GM21723 (cell line): Measurements from ENCODE around the gene KRT74.

Source experiments
- ATAC-seq: cut with Tn5 transposase; IDR thresholded peaks from one replicate; pipeline ENCODE4 v1.9.1; 2021; ENCODE audit warnings: mild to moderate bottlenecking, moderate library complexity; ENCODE audit not compliant: unreplicated experiment

KRT74 gene

DNA sequence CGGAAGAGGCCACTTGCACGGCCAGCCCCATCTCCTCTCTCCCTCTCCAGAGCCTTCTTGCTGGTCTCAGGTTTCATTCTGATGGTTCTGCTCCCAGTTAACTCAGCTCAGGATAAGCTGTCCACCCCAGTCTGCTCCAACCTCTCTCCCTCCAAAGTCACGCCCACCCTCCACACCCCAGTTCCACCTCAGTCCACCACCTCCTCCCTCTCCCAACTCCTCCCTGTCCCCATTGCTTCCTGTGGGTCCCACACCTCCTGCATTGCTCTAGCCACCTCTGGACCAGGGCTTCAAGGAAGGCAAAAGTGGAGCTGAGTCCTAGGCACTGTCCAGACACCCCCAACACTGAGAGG, 33.8 kb downstream of the KRT74 start:
- no peak for ATAC-seq

DNA sequence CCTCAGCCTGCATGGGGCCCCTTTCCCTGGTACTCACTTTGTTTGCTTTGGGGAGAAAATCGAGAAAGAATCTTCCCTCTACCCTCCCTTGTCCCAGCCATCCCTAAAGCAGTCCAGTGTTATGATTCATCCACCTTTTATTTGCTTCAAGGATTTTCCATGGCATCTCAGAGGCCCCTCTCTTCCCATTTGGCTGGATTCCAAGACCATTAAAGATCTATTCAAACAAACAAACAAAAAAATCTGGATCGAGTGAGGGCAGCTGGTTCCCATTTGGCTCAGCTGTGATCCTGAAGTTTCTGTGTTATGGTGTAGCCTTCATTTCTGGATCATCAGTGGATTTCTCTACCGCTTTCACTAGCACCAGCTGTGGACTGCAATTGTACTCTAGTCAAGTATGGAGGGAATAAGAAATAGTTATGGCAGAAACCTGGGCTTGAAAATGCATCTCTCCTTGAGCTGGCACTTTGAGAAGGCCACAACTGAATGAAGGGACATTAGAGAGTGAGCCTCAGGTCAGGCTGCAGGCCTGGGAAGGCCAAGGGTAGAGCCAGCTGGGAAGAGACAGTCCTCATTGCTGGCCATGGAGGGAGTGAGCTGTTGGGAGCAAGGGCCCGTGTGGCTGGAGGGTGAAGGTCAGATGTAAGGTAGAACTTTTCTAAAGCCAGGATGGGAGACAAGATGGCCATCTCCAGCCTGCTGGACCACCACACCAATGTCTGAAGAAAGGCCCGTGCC, 34.4 kb downstream of the KRT74 start:
- no peak for ATAC-seq

DNA sequence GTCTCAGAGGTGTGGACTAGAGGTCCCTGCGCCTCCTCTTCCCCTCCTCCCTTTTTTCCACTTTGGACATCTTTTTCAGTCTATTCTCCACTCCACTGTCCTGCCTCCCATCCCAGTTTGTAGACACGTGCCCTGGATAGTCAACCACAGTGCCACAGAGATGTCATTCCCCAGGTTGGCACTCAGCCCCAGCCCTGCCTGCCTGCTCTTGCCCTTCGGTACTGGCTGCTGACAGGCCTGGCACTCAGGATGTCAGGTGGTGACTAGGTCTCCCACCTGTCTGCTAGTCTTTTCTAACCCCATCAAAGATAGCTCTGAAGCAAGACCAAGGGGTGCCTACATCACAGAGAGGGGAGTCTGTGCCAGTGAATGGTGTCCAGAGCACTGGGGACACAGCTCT, 36.5 kb downstream of the KRT74 start:
- ATAC-seq, result no peak

DNA sequence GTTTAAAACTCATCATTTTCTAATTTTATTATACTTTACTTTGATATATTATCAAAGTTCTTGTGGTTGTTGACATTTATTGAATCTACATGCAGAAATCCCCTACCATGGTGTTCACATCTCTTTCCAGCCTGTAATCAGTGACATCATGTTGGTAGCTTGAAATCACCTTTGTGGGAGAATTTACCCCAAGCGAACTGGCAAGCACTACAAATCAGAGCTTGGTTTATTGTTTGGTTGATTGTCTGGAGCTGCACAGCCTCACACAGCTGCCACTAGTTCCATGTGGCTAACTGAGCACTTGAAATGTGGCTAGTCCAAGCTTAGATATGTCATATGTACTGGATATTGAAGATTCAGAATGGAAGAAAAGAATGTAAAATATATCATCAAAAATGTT, 38.1 kb downstream of the KRT74 start:
- ATAC-seq, result no peak

DNA sequence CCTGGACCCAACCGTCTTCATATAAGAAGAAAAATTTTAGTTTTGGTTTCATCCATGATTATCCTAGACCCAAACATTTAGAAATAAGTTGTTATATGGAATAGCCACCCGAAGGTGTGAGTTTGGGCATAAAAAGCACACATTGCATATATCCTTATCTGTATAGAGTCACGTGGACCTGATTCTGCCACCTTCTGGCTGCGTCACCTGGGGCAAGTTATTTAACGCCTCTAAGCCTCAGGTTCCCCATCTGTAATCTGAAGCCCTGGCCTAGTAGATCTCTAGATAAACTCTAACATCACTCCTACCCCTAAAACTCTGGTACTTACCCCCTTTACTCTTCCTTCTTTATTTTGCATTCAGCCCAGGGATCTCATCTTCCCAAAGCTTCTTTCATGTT, 39.2 kb downstream of the KRT74 start:
- ATAC-seq, result no peak

DNA sequence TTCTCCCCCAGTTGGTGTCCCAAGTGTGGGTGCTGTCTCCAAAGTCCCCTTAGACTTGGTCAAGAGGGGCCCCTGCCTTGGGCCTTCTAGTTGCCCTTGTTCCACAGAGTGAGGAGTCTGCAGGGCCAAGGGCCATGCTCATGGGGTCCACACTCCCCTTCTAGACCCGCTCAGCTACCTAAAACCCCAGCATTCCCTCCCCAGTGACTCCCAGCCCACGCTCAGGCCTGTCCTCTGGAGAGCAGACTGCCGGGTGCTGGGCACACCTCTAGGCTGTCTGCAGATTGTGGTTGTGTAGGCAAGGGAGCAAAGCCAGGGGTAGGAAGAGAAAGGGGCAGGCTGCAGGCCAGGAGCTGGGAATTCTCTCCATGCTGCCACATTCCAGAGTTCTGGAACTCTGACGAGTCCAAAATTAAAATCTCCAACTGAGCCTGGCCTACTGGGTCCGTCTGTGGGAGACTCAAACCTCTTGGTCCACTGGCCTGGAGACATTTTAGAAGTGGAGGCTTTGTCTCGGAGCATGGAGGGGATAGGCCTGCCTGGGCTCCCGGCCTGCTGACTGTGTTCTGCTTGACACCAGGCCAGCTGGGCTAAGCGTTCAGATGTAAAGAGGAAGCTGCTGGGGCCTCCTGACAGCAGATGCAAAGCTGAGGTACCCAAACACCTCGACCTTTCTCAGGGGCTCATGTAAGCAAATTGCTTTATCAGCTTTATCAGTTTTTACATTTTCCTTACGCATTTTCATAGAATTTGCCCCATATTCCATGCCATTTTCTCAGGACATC, 39.8 kb downstream of the KRT74 start:
- no peak for ATAC-seq

DNA sequence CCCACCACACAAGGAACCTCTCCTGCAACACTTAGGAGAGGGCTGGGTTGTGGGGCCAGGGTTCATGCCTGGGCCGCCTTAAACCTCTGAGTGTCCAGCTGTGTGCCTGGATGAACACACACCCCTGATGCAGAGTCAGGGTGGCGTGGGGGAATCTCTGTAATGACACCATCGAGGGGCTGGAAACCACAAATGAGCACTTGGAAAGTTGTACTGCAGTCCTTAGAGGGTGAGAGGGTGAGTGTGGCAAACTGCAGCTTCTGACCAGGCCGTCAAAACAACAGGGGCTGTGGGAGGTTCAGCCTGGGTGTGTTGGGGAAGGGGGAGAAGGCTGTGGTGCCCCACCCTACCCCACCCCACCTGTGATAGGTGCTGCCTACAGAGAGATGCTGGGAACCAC, 41.0 kb downstream of the KRT74 start:
- no peak for ATAC-seq

DNA sequence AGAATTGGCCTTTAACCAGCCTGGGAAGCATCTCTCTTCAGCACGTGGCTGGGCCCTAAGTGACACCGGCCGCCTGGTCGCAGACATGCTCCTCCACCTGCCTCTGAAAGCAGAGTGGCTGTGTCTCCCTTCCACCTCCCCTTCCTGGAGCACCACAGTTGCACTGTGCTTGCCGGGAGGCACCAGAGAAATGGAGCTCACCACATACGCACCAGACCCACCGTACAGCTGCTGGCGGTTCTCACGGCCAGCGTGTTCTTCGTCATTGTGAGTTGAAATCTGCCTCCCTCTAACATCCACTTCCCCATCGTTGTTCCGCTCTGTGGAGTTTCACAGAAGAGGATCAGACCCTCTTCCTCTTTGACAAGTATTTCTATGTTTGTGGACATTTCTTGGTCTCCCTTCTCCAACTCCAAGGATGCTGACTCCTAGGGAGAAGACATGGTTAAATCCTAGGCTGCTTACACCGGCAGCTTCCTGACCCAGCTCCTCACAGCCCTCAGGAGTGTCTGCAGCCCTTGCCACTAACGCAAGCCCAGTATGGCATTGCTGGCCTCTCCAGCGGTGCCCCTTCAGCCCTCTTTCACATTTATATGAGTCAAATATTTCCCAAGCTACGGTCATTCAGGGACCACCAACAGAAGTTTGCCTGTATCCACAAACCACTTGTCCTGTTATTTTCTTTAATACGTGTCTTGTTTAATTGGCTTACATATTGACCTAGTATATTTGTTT, 41.9 kb downstream of the KRT74 start:
- no peak for ATAC-seq

DNA sequence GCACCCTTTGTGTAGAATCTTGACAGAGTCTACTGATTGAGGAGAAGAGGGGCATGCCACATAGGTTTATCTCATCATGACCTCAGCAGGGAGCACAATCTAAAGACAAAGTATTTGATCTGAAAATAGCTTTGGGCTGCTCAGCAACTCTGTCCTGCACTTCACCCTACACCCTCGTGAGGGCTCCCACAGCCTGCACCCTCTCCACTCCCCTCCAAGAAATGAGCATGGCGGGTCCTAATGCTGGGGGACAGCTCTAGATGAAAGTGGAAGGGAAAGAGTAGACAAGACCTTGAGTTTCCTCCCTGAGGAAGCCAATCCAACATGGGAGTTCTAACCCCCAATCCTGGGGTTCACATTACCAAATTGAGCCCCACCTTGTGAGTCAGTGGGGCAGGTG, 42.7 kb downstream of the KRT74 start:
- ATAC-seq, result no peak

DNA sequence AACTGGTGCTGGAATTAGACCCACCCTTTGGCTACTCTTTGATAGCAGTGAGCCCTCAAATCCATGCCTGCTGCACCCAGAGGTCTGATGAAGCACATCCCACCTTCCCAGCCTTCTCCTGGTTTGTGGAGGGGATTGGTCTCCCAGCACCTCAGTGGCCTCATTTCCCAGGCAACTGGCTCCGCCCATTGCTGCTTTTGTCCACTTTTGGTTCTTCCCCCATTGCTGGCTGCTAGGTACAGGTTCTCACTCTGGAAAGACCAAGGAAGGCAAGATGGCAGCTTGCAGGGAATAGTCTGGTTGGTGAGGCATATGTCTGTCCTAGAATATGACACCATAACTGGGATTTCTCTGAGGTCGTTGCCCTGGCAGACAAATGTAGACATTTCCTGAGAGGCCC, 43.3 kb downstream of the KRT74 start:
- ATAC-seq, result no peak

DNA sequence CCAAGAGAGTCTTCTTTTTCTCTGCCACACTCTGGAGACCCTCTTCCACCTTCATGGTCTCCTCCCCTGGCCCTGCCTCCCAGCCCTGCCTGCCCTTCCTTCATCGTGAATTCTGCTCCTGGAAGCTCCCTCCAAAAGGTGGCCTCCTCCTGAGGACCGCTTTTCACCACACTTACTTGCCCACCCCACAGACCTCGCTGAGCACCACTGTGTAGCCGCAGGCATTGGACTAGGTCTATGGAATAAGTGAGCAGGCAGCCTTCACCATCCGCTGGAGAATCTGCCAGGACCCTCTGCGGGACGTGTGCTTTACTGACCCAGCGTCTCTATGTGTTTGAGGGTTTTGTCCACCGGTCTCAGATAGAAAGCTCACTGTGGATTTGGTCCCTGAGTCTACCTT, 43.8 kb downstream of the KRT74 start:
- no peak for ATAC-seq

DNA sequence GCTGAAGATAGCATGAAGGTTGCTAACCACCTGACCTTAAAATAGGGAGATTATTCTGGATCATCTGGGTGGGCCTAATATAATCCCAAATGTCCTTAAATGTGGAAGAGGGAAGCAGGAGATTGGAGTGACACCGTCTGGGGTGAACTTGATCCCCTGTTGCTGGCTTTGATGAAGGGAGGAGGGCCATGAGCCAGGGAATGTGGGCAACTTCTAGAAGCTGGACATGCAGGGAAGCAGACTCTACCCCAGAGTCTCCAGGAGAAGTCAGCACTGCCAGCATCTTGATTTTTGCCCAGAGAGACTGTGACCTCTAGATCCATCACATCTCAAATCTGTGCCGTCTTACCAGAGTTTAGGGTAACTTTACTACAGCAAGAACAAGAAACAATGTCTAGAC, 44.2 kb downstream of the KRT74 start:
- no peak for ATAC-seq

DNA sequence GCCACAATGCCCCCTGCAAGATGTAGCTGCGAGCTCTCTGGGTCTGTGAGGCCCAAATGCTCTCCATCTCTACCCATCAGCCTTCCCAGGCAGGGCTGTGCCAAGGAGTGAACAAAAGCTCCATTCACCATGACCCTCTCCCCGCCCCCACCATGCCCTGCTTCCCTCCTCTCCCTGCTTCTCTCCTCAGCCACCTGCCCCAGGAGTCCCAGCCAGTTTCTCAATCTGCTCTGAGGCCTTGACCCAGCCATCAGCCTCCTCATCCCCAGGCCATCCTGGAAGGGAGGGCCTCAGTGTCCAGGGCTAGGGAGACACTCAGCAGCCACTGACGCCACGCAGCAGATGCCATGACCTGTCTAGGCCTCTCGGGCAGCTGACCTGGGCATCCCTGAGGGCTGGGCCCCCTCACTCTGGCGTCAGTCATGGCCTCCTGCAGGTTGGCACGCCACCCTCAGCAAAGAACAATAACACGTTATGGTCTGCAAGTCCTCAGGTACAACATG, 45.0 kb downstream of the KRT74 start:
- ATAC-seq, result no peak

DNA sequence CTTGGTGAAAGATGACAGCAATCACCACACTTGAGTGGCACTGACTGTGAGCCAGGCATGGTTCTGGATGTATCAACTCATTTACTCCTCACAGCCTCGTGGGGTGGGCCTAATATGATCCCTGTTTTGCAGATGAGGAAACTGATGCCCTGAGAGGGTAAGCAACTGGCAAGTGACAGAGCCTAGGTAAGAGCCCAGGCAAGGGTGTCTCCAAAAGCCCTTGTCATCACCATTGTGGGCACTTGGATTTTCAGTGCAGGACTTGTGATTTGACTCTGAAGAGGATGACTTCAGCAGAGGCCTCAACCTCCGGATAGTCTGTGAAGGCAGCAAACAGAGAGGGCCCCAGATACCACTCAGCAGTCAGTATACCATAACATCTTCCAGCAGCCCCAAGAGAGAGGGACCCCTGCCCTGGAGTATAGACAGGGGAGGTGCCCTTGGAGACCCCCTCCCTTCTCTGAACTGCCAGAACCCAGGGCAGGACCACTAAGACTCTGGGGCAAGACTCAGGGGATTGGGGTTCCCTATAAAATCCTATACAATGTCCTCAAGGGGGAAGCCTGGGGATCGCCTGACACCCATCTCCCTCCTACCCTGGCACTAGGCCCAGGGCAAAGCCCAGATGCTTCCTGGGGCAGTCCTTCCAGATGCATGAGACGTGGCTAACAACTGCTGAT, 46.4 kb downstream of the KRT74 start:
- ATAC-seq, result no peak

DNA sequence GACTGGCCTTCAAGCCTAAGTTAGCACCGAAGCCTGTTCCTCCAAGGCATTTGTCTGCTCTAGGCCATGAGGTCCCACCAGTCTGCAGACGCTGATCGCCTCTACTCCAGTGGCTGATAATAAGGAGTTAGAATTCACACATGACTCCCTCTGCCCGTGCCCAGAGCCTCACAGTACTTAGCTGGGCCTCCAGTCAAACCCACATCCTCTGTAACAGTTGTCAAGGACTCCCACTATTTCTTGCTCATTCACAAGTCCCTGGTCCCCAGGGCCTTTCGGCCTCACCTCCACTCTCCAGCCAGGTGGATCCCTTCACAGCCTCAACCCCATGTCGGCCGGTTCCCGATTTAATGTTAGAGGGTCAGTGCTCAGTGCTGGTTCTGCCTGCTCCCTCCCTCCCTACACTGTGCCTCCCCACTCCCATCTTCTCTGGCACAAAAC, 47.1 kb downstream of the KRT74 start:
- ATAC-seq, result no peak

DNA sequence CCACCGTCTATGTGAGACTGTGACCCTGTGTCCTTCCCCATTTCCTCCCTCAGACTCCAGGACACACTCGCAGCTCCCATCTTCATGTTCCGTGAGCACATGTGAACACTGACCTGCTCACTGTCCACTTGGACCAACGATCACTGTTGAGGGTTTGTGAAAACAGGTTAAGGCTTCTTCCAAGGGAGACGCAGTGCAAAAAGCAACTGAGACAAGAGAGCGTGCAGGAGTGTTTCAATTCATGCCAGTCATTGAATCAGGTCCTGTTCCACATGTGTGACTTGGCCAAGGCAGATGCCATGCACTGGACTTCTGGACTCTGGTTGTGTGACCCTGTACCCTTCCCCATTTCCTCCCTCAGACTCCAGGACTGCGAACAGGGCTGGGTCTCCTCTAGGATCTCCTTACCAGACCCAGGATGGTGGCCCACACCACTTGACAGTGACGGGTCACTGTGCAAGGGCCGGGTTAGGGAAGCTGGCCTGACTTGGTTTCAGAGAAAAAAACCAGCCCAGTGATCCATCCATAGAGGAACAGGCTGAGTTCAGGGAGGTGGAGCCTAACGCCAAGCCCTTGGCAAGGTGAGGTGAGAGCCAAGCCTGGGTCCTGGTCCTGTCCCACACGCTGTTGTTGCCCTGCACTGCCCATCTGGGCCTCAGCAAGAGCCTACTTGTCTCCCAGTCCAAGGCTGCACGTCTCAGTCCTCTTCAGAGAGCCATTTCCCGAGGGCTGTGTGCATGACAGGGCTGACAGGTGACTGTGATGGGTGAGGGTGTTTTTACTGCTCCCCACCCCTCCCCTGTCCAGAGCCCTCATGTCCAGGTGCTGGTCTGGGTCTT, 47.8 kb downstream of the KRT74 start:
- no peak for ATAC-seq

DNA sequence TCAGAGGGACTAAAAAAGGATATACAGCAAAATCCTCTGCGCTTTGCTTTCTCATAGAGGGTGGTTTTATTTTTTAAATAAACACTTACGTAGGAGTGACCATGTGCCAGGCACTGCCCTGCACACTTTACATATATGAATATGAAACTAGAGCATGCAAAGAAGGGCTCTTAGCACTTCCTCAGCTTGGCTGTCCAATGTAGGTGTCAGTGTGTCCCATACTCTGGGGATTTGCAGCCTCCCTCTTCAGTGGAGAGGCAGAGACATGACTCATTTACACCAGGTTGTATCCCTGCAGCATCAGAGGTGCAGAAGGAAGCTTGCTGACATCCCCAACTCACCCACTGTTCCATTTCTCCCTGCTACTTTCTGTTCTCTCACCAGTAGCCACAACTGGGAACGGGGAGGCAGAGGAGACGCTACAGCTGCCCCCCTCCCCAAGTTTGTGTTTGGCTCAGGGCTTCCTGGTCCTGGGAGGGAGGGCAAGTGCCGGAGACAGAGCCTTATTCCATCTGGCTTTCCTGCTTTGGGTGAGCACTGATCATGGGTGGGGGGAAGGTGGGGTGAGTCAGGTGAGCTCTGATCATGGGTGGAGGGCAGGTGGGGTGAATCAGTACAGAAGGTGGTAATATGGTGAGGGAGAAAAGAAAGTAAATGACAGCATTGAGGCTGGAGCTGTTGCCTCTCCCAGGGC, 48.6 kb downstream of the KRT74 start:
- ATAC-seq, result no peak

DNA sequence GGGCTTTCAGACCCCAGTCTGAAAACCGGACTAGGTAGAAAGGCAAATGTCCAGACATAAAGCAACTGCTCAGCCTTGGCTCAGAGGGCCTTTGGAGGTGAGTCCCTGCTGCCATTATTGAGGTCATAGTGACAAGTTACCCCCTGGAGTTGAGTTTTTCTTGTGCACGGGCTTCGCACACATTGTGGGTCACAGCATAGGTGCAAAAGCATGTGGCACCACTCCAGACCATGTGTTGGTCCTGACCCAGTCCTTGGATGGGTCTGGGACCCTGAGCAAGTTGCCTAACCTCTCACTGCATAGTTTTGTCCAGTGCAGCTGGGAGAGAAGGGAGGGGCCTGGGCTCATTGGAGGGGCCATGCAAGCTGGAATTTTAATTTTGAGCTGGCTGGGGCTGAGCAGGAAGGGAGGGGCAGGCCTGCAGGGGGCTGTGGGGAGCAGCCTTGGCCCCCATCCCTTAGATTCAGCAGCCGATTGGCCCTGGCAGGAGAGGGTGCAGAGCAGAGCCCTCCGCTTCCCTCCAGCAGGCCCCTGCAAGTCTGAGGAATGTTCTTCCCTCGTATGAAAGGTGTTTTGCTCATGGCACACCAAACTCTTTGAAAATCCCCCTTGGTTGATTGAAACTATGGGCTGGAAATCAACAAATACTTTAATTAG, 49.3 kb downstream of the KRT74 start:
- no peak for ATAC-seq

DNA sequence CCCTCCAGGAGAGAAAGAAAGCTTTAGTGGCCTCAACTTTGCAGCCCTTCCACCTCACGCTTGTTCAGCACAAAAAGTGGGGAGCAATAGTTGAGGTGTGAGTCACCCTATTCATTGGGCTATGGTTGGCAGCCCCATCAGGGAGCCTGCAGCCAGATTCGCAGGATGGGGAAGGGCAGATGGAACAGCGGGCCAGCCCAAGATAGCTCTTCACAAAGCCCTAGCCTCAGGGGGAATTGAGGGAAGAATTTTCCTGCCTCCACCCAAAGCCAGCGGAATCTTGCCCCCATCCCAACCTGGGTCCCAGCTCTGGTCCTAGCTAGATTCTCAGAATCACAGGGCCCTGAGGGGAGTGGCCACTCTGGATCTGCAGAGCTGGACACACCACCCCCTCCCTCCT, 49.8 kb downstream of the KRT74 start:
- no peak for ATAC-seq
